HepG2 (cell line): Measurements from ENCODE around the gene TC2N. TPM values are rescaled to one million over a fixed set of nuclear protein-coding genes. Genes with fewer than 3 reads are reported as not detected.

Experiments
- ATAC-seq: fragments of 200-7000 bp; cut with Tn5 transposase; 3 replicates; pipeline ENCODE4 v1.9.1; 2020; ENCODE audit warnings: mild to moderate bottlenecking, moderate library complexity
- BruUV-seq: library from RNA; stranded (reverse); fragments of 400-500 nt; replicated peaks from 2 replicates; lab custom pipeline; 2021; lab: Mats Ljungman, UMichigan
- CTCF ChIA-PET: fragments of 300-600 bp; formaldehyde crosslinking; extraction: SDS; loops from one replicate; lab custom pipeline; 2021; ENCODE audit warnings: low total read pairs, inconsistent platforms, low intra/inter-chr PET ratio; lab: Yijun Ruan, JAX
- POLR2A ChIA-PET: fragments of 350-600 bp; sonication (Branson Sonifier 250); formaldehyde crosslinking; loops from one replicate; lab custom pipeline; 2020; ENCODE audit warnings: antibody characterized with exemption, inconsistent platforms; lab: Yijun Ruan, JAX
- DNase-seq: peaks from one replicate; pipeline ENCODE4 v3.0.0-alpha.2; 2015; ENCODE audit warnings: low spot score
- FAIRE-seq: peaks from 3 replicates; lab custom pipeline; 2011; peaks lifted over from hg19 to GRCh38; lab: Jason Lieb, UNC
- H2AFZ ChIP-seq: one replicate; pipeline ENCODE4 v1.6.1; 2011; ENCODE audit warnings: low read length, inconsistent platforms
- H3K27ac ChIP-seq: fragments of 300-600 bp; 3 replicates; pipeline ENCODE4 v1.8.0; 2011; ENCODE audit warnings: mixed run types, mild to moderate bottlenecking, mixed read lengths, low read length, inconsistent platforms; ENCODE audit not compliant: insufficient read depth; ENCODE audit errors: extremely low read length
- H3K27me3 ChIP-seq, 2 experiments: fragments of 200-600 bp in 1 of 2; 2 replicates in 1 of 2; 3 replicates in 1 of 2; pipeline versions ENCODE4 v1.6.0 to v1.8.0; 2011; ENCODE audit warnings: low read length in 2 of 2, mild to moderate bottlenecking in 2 of 2, moderate library complexity in 2 of 2, inconsistent platforms in 1 of 2; ENCODE audit not compliant: insufficient read depth in 2 of 2, control insufficient read depth in 1 of 2
- H3K36me3 ChIP-seq, 2 experiments: fragments of 200-600 bp in 1 of 2; replicated peaks in 1 of 2; 2 replicates in 1 of 2; 3 replicates in 1 of 2; pipeline versions ENCODE4 v1.5.1 to v1.8.0; 2011; ENCODE audit warnings: low read length in 2 of 2, inconsistent platforms in 1 of 2; ENCODE audit not compliant: insufficient read depth in 2 of 2, control insufficient read depth in 1 of 2
- H3K4me1 ChIP-seq: 2 replicates; pipeline ENCODE4 v1.5.1; 2012; ENCODE audit warnings: low read length, inconsistent platforms; ENCODE audit not compliant: insufficient read depth
- H3K4me2 ChIP-seq: 2 replicates; pipeline ENCODE4 v1.6.0; 2011; ENCODE audit warnings: low read depth, low read length, inconsistent platforms
- H3K4me3 ChIP-seq, 3 experiments: fragments of 200-600 bp in 1 of 3; sonication (generic), shearing (Covaris generic) in 1 of 3; replicated peaks in 1 of 3; 2 replicates each; pipeline ENCODE4 v1.5.1; 2011 to 2016; ENCODE audit warnings: low read length in 3 of 3, inconsistent platforms in 2 of 3, low read depth in 2 of 3, mild to moderate bottlenecking in 2 of 3, control low read depth in 1 of 3, mixed read lengths in 1 of 3; ENCODE audit not compliant: insufficient read depth in 1 of 3
- H3K79me2 ChIP-seq: one replicate; pipeline ENCODE4 v1.6.1; 2011; ENCODE audit warnings: low read length, inconsistent platforms; ENCODE audit not compliant: insufficient read depth
- H3K9ac ChIP-seq: 2 replicates; pipeline ENCODE4 v1.6.0; 2011; ENCODE audit warnings: mild to moderate bottlenecking, low read depth, low read length, inconsistent platforms; ENCODE audit not compliant: insufficient read depth
- H3K9me3 ChIP-seq: 2 replicates; pipeline ENCODE4 v1.5.1; 2012; ENCODE audit warnings: mild to moderate bottlenecking, low read length
- H4K20me1 ChIP-seq: 2 replicates; pipeline ENCODE4 v1.6.0; 2011; ENCODE audit warnings: inconsistent platforms, mild to moderate bottlenecking, low read length, moderate library complexity; ENCODE audit not compliant: insufficient read depth
- KAT2B ChIP-seq: fragments of 150-350 bp; IDR thresholded peaks from 2 replicates; pipeline ENCODE4 v1.6.1; 2014; ENCODE audit warnings: low read depth, low read length, borderline replicate concordance
- MTA3 ChIP-seq: sonication (generic); formaldehyde crosslinking; IDR thresholded peaks from 2 replicates; pipeline ENCODE4 v1.4.0; 2020; ENCODE audit warnings: missing genetic modification reagents
- PHF20 ChIP-seq: sonication (generic); formaldehyde crosslinking; IDR thresholded peaks from 2 replicates; pipeline ENCODE4 v1.5.0; 2020; ENCODE audit warnings: mild to moderate bottlenecking, missing genetic modification reagents
- RBM22 ChIP-seq: fragments of 200-400 bp; formaldehyde crosslinking; optimal IDR thresholded peaks from 2 replicates; pipeline ENCODE3; 2017; ENCODE audit warnings: mild to moderate bottlenecking, low read length, moderate library complexity
- SMAD9 ChIP-seq: sonication (generic); formaldehyde crosslinking; IDR thresholded peaks from 2 replicates; pipeline ENCODE4 v1.5.1; 2020; ENCODE audit warnings: mild to moderate bottlenecking, missing genetic modification reagents
- ZMYM3 ChIP-seq: sonication (generic); formaldehyde crosslinking; IDR thresholded peaks from 2 replicates; pipeline ENCODE4 v1.5.1; 2020; ENCODE audit warnings: mild to moderate bottlenecking, missing genetic modification reagents
- ZNF225 ChIP-seq: sonication (generic); formaldehyde crosslinking; IDR thresholded peaks from 2 replicates; pipeline ENCODE4 v1.4.0; 2020; ENCODE audit warnings: mild to moderate bottlenecking, missing genetic modification reagents
- ZNF546 ChIP-seq: sonication (generic); formaldehyde crosslinking; conservative IDR thresholded peaks from 2 replicates; pipeline ENCODE4 v1.8.1; 2023; ENCODE audit warnings: mild to moderate bottlenecking, missing genetic modification reagents
- ZNF589 ChIP-seq: sonication (generic); formaldehyde crosslinking; conservative IDR thresholded peaks from 2 replicates; pipeline ENCODE4 v1.8.0; 2022; ENCODE audit warnings: mild to moderate bottlenecking, moderate library complexity, missing genetic modification reagents
- ZNF629 ChIP-seq: sonication (generic); formaldehyde crosslinking; conservative IDR thresholded peaks from 2 replicates; pipeline ENCODE4 v1.5.0; 2020; ENCODE audit warnings: missing genetic modification reagents
- ZNF703 ChIP-seq: sonication (generic); formaldehyde crosslinking; IDR thresholded peaks from 2 replicates; pipeline ENCODE4 v1.5.1; 2020; ENCODE audit warnings: missing genetic modification reagents, mild to moderate bottlenecking, moderate library complexity, borderline replicate concordance
- ZNF766 ChIP-seq: sonication (generic); formaldehyde crosslinking; IDR thresholded peaks from 2 replicates; pipeline ENCODE4 v1.5.0; 2020; ENCODE audit warnings: missing genetic modification reagents, borderline replicate concordance
- WGBS: methylation state at CpG from one replicate; pipeline ENCODE4 v1.1.6; 2017; ENCODE audit warnings: low lambda C conversion rate; 5-methylcytosine and 5-hydroxymethylcytosine counted together
- in situ Hi-C: cut with HindIII; loops from 2 replicates; pipeline ENCODE4 v1.10.0; 2017; ENCODE audit warnings: low pct_unique_long_range_greater_than_20kb; ENCODE audit not compliant: extremely low pct_ligation_motif_present
- intact Hi-C: fragments of 100-400 bp; cut with micrococcal nuclease; formaldehyde crosslinking; loops from one replicate; pipeline ENCODE4 v1.10.0; 2022; ENCODE audit not compliant: unreplicated experiment
- polyA plus RNA-seq, 8 experiments: library from polyadenylated mRNA; depleted of rRNA in 3 of 8; stranded (reverse) in 7 of 8; unstranded in 1 of 8; fragments of >200 nt; fragmentation: Illumina TruSeq in 4 of 8; extraction: Trizol in 4 of 8; gene quantifications; 2 replicates each; pipeline versions ENCODE4 v1.2.1 to v1.2.3, GENCODE V29; 2011 to 2016; ENCODE audit warnings: low read depth in 4 of 8, missing spikeins in 1 of 8, mixed read lengths in 1 of 8; ENCODE audit not compliant: insufficient read depth in 1 of 8
- total RNA-seq, 5 experiments: library from RNA; depleted of rRNA; stranded (reverse); fragments of >200 nt; fragmentation: Illumina TruSeq; extraction: Trizol; gene quantifications; 2 replicates each; pipeline ENCODE4 v1.2.3, GENCODE V29; 2016; ENCODE audit warnings: low read depth in 1 of 5
- TF ChIP-seq, protein P1 (sequence below): sonication (generic); formaldehyde crosslinking; IDR thresholded peaks from 2 replicates; pipeline ENCODE4 v1.5.0; 2020; ENCODE audit warnings: missing genetic modification reagents
- TF ChIP-seq, protein P2 (sequence below): sonication (generic); formaldehyde crosslinking; IDR thresholded peaks from 2 replicates; pipeline ENCODE4 v1.8.1; 2023; ENCODE audit warnings: mild to moderate bottlenecking, missing genetic modification reagents, borderline replicate concordance
- TF ChIP-seq, protein P3 (sequence below): sonication (generic); formaldehyde crosslinking; IDR thresholded peaks from 2 replicates; pipeline ENCODE4 v1.8.0; 2022; ENCODE audit warnings: missing genetic modification reagents, mild to moderate bottlenecking, borderline replicate concordance
- TF ChIP-seq, protein P4 (sequence below): sonication (generic); formaldehyde crosslinking; IDR thresholded peaks from 2 replicates; pipeline ENCODE4 v1.4.0; 2020; ENCODE audit warnings: missing genetic modification reagents, mild to moderate bottlenecking, borderline replicate concordance
- TF ChIP-seq, protein P5 (sequence below): sonication (generic); formaldehyde crosslinking; IDR thresholded peaks from 2 replicates; pipeline ENCODE4 v1.4.0; 2020; ENCODE audit warnings: missing genetic modification reagents, borderline replicate concordance

The TC2N gene
- total and polyA plus RNA-seq, 2 of the 13 experiments (the other 11 are each of a cell fraction or from before 2014, with no cell fraction given): 0.03 TPM; not detected in 1

DNA sequence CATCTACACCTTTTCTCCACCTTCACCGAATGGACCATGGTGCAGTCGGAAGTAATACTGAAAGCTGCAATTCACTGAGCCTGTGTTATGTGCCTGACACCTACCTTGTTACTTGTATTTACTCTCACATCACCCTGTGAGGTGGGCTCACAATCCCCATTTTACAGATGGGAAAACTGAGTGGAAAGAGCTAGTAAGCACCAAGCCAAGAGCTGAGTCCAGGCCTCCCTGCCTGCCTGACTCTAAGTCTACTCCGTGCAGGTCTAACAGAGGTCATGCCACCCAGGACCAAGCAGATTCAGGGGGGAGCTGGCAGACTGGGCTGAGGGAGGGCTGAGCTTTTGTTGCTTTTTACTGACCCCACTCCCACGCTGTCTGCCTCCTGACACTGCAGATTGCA lies 29.1 kb upstream of the TC2N start:
- no peak for FAIRE-seq
- WGBS: 87% methylated on average over 4 of the region's 4 CpGs

DNA sequence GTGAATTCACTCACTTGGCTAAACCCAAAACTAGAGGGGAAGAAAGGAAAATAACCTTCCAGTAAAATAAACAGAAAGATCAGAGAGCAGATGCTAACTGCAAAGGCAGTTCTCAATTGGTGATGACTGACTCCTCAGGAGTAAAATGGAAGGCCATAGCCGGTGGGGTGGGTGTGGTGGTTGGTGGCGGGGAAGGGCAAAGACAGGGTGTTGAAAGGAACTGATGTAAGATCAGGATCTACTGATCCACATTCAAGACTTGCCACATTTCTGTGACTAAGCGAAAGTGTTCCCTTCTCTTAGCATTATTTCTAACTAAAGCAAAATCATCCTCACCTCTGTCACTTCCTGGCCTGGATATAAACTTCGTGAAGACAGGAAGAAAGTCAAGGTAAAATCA lies 26.3 kb upstream of the TC2N start:
- DNase-seq: no peak
- 65% methylated on average over 4 of the region's 4 CpGs for WGBS
- Histone ChIP-seq H2AFZ (no peak overlapping the region), H3K9ac (no peak overlapping the region), H3K79me2 (no peaks in the 10 kb centered on the region), H3K4me3 (no peak overlapping the region), H3K4me2 (no peak overlapping the region), H3K36me3 (no peaks in the 10 kb centered on the region), H4K20me1 (no peaks in the 10 kb centered on the region), H3K9me3 (no peaks in the 10 kb centered on the region), H3K27ac (no peak overlapping the region), H3K4me1 (peaks cover 19% of the 10 kb centered on the region), H3K27me3 (no peaks in the 10 kb centered on the region)
- CTCF ChIA-PET: no interaction called here
- POLR2A ChIA-PET: no interaction called here
- FAIRE-seq: no peak
- intact Hi-C loops (no loop called here), in situ Hi-C loops (no loop called here)
- no peak for ATAC-seq
- BruUV-seq: no TSS peak
- no peak for TF ChIP-seq MTA3
- no peak for TF ChIP-seq ZNF589 (CRISPR knock-in tag)
- no peak for TF ChIP-seq ZNF703 (CRISPR knock-in tag)
- TF ChIP-seq, protein P1, sequence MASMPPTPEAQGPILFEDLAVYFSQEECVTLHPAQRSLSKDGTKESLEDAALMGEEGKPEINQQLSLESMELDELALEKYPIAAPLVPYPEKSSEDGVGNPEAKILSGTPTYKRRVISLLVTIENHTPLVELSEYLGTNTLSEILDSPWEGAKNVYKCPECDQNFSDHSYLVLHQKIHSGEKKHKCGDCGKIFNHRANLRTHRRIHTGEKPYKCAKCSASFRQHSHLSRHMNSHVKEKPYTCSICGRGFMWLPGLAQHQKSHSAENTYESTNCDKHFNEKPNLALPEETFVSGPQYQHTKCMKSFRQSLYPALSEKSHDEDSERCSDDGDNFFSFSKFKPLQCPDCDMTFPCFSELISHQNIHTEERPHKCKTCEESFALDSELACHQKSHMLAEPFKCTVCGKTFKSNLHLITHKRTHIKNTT (CRISPR knock-in tag): no peak
- TF ChIP-seq, protein P2, sequence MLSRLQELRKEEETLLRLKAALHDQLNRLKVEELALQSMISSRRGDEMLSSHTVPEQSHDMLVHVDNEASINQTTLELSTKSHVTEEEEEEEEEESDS: no peak
- TF ChIP-seq RBM22: no peak
- no peak for TF ChIP-seq PHF20 (CRISPR knock-in tag)
- no peak for TF ChIP-seq KAT2B
- TF ChIP-seq, protein P3, sequence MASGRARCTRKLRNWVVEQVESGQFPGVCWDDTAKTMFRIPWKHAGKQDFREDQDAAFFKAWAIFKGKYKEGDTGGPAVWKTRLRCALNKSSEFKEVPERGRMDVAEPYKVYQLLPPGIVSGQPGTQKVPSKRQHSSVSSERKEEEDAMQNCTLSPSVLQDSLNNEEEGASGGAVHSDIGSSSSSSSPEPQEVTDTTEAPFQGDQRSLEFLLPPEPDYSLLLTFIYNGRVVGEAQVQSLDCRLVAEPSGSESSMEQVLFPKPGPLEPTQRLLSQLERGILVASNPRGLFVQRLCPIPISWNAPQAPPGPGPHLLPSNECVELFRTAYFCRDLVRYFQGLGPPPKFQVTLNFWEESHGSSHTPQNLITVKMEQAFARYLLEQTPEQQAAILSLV (CRISPR knock-in tag): no peak
- TF ChIP-seq, protein P4, sequence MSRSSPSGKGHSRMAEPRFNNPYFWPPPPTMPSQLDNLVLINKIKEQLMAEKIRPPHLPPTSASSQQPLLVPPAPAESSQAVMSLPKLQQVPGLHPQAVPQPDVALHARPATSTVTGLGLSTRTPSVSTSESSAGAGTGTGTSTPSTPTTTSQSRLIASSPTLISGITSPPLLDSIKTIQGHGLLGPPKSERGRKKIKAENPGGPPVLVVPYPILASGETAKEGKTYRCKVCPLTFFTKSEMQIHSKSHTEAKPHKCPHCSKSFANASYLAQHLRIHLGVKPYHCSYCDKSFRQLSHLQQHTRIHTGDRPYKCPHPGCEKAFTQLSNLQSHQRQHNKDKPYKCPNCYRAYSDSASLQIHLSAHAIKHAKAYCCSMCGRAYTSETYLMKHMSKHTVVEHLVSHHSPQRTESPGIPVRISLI: no peak

More for the DNA sequence above, 29.1 kb upstream of the TC2N start:
- Histone ChIP-seq H3K27me3 (no peaks in the 10 kb centered on the region; a peak in 1 of 5 replicates), H4K20me1 (no peaks in the 10 kb centered on the region), H2AFZ (no peak overlapping the region), H3K9me3 (no peaks in the 10 kb centered on the region), H3K9ac (no peak overlapping the region), H3K4me3 (no peak overlapping the region), H3K79me2 (no peaks in the 10 kb centered on the region), H3K4me1 (peaks cover 29% of the 10 kb centered on the region), H3K36me3 (no peaks in the 10 kb centered on the region), H3K27ac (no peak overlapping the region), H3K4me2 (no peak overlapping the region)
- no peak for TF ChIP-seq ZNF225 (CRISPR knock-in tag)
- no peak for TF ChIP-seq ZNF766 (CRISPR knock-in tag)
- TF ChIP-seq ZNF629 (CRISPR knock-in tag): peak; percentile 72
- 0 out of 2 replicates have a peak, but pooled peaks have one; percentile 51 for TF ChIP-seq ZMYM3 (CRISPR knock-in tag)
- TF ChIP-seq SMAD9 (CRISPR knock-in tag): no peak
- TF ChIP-seq, protein P5, sequence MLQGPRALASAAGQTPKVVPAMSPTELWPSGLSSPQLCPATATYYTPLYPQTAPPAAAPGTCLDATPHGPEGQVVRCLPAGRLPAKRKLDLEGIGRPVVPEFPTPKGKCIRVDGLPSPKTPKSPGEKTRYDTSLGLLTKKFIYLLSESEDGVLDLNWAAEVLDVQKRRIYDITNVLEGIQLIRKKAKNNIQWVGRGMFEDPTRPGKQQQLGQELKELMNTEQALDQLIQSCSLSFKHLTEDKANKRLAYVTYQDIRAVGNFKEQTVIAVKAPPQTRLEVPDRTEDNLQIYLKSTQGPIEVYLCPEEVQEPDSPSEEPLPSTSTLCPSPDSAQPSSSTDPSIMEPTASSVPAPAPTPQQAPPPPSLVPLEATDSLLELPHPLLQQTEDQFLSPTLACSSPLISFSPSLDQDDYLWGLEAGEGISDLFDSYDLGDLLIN (CRISPR knock-in tag): no peak
- no peak for TF ChIP-seq ZNF546 (CRISPR knock-in tag)
- intact Hi-C loops (no loop called here), in situ Hi-C loops (no loop called here)
- no peak for DNase-seq
- POLR2A ChIA-PET: no interaction called here
- BruUV-seq: no TSS peak
- CTCF ChIA-PET: no interaction called here
- no peak for ATAC-seq
